Fibroblast of lung (primary cell): ENCODE measurements around the gene KLK4.

Experiments
- EZH2 ChIP-seq: IDR thresholded peaks from 2 replicates; pipeline ENCODE4 v1.5.1; 2012; ENCODE audit warnings: low read length, control low read depth, mild to moderate bottlenecking; ENCODE audit errors: missing control alignments
- TF ChIP-seq, protein P1 (sequence below), 2 donors: IDR thresholded peaks in 1 of 2; conservative IDR thresholded peaks in 1 of 2; 1 replicate in 1 of 2; 2 replicates in 1 of 2; pipeline ENCODE4 v1.5.1; 2011 to 2012; ENCODE audit warnings: low read length in 2 of 2, control low read depth in 1 of 2, inconsistent platforms in 1 of 2, low read depth in 1 of 2, mild to moderate bottlenecking in 1 of 2

DNA sequence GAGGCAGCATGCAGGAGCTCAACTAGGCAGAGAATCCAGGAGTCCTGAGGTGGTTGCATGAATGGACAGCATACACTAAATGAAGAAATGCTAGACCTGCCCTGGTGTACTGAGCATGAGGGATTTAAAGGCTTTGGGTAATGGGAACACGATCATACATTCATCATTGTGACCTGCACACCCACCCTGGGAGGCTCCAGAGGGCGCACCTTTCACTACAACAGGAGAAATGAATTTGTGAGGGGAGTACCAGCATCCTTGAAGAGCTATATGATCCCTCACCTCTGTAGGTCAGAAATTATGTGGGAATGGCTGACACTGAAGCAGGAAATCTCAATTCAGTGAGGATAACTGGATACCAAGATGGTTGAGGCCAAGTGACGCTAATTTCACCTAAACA, 29.0 kb downstream of the KLK4 start:
- TF ChIP-seq, protein P1, sequence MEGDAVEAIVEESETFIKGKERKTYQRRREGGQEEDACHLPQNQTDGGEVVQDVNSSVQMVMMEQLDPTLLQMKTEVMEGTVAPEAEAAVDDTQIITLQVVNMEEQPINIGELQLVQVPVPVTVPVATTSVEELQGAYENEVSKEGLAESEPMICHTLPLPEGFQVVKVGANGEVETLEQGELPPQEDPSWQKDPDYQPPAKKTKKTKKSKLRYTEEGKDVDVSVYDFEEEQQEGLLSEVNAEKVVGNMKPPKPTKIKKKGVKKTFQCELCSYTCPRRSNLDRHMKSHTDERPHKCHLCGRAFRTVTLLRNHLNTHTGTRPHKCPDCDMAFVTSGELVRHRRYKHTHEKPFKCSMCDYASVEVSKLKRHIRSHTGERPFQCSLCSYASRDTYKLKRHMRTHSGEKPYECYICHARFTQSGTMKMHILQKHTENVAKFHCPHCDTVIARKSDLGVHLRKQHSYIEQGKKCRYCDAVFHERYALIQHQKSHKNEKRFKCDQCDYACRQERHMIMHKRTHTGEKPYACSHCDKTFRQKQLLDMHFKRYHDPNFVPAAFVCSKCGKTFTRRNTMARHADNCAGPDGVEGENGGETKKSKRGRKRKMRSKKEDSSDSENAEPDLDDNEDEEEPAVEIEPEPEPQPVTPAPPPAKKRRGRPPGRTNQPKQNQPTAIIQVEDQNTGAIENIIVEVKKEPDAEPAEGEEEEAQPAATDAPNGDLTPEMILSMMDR (conservative IDR thresholded peaks at IDR 0.05 in 1 of 2, IDR thresholded peaks at IDR 0.05 in 1 of 2; ENCODE audit: low read depth in 1 of 2, low read length in 2 of 2), result no peak
- no peak for TF ChIP-seq EZH2
